Ureter (tissue), 1 donor: ENCODE results near the gene ECPAS. TPM values are rescaled to one million over a fixed set of nuclear protein-coding genes. Genes with fewer than 3 reads are reported as not detected.
"Not testable (repeated sequence)": the region's sequence is repeated elsewhere in the genome, so short reads cannot be mapped to it uniquely, and the experiment has no call there.

Experiments used
- DNase-seq: peaks from one replicate; pipeline ENCODE4 v3.0.0-alpha.2; 2020; ENCODE audit warnings: low spot score
- total RNA-seq: library from RNA; stranded (reverse); gene quantifications from one replicate; pipeline ENCODE4 v1.2.4, GENCODE V29; 2023
- donor health status: DM: yes; HTN: yes; CAD: no.

Gene ECPAS
- total RNA-seq, 1 donor from 2014 or later, result 125 TPM

DNA sequence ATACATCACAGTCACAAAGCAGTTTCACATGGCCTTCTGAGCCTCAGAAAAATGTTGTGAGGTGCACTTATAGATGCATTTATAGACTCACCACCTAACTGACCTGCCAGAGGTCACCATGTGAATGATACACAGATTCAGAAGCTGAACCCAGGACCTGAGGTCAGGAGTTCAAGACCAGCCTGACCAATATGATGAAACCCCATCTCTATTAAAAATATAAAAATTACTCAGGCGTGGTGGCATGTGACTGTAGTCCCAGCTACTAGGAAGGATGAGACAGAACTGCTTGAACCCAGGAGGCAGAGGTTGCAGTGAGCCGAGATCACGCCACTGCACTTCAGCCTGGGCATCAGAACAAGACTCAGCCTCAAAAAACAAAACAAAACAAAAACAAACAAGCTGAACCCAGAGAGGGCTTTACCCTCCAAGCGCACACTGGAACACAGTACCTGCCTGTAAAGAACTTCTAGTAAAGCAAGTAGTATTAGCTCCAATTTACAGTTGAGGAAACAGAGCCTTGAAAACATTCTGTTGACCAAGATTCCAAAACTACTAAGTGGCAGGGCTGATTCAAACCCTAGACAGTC is 16.3 kb downstream of the ECPAS start:
- no peak for DNase-seq

DNA sequence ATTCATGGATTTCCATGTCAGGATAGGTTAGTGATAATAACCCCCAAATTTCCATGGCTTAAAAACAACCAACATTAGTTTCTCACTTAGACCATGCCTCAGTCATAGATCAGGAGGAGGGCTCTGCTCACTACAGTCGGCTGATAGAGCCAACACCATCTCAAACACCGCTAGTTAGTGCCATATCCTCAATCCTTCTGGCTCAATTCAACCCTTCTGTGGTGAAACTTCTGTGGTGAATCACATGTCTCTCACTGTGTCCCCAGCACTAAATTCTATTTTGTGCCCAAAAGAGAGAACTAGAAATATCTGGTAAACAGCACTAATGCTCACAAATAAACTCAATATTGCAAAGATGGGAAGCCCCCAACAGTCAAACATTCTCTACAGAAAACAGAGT is 21.1 kb downstream of the ECPAS start:
- no peak for DNase-seq

DNA sequence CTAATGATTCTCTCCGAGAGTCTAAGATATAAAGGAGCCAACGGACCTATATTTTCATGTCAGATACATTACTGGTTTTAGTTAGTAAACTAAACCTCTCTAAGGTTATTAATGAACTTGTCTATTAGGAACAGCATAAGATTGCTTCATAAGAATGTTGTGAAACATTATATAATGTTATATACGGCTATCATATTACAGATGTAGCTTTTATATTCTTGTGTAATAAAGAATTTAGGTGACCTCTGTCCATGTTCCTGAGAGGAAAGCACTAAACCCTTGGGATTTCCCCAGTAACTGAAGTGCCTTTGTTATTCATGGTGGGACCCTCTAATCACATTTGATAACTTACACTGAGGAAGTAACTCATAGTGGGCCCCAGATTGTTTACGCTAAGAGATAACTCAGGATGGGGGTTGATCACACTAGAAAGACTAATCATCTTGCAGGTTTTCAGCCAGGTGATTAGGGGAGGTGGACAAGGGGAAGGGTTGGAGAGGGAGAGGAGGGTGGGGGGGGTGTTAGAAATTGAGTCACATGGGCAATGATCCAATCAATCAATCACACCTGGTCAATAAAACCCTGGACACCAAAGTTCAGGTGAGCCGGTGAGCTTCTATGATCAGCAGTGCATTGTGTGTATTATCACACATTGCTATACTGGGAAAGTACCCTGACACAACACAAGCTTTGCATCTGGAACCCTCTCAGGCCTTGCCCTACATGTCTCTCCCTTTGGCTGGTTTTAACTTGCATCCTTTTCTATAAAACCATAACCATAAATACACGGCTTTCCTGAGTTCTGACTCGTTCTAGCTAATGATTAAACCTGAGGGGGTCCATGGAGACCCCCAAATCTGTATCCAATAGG is 25.8 kb downstream of the ECPAS start:
- no peak for DNase-seq

DNA sequence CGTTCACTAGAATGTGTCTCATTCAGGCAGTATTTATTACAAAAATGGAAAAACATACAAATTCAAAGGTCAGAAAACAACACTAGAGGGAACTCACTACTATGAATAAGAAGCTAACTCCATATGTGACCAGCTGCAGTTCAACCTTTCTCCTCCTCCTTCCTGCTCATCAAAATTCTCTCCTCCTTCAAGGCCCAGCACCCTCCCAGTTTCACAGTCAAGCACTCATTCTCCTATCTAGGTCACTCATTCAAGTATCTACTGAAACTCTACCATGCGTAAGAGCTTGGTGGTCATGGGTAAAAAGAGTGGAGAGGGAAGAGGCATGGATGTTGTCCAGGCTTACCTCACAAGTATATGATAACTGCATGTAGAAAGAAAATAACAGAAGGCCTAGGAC is 27.7 kb downstream of the ECPAS start:
- DNase-seq, result no peak

DNA sequence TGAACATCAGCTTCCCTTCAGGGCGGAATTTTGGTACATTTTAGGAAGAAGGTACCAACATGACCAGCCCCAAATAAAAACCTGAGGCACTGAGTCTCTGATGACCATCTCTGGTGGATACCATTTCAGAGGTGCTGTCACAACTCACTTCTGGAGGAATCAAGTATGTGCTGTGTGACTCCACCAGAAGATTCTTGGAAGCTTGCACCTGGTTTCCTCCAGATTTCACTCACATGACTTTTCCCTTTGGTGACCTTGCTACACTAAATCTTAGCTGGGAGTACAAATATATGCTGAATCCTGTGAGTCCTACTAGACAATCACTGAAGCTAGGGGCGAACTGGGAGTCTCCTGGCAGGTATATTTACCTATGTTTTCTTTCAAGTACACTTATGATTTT is 28.5 kb downstream of the ECPAS start:
- DNase-seq, result no peak

DNA sequence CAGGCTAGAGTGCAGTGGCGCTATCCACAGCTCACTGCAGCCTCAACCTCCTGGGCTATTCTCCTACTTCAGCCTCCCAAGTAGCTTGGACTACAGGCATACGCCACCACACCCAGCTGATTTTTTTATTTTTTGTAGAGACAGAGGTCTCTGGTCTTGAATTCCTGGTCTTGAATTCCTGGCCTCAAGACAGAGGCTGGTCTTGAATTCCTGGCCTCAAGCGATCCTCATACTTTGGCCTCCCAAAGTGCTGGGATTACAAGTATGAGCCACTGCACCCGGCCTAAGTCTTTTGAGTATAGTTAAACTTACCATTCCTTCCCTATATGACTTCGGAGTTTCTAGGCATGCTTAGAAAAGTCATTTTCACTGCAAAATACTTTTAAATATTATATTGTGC is 29.4 kb downstream of the ECPAS start:
- no peak for DNase-seq

DNA sequence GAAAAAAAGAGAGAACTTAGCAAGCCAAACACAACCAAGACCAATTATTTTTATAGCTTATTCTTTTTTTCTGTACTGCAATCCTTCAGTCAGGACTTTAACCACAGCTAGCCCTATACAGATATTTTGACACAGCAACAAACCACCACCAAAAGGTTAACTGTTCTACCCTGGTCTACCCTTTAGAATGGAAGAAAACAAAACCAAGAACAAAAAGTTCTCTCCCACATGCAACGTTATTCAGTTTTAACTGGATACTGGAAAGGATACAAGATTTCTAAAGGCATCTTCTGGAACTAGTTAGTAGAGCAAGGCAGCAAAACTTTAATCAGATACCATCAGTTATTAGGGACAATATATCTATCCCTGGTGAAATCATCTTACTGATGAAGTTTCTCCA is 32.6 kb downstream of the ECPAS start:
- DNase-seq, result no peak

DNA sequence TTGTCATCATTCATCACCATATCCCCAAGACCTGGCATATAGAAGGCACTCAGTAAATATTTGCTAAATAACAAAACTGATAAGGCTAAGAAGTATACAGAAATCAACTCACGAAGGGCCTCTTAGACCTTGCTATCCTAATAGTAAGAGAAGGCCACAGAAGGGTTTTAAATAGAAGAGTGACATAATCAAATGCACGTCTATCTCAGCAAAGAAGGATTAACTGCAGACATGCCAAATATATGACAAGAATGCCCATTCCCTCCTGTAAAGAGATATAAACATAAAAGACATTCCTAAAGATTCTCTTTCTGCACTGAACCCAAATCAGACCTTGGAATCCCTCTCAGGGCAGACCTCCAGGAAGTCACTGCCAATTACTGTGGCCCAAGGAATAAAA is 34.1 kb downstream of the ECPAS start:
- no peak for DNase-seq

DNA sequence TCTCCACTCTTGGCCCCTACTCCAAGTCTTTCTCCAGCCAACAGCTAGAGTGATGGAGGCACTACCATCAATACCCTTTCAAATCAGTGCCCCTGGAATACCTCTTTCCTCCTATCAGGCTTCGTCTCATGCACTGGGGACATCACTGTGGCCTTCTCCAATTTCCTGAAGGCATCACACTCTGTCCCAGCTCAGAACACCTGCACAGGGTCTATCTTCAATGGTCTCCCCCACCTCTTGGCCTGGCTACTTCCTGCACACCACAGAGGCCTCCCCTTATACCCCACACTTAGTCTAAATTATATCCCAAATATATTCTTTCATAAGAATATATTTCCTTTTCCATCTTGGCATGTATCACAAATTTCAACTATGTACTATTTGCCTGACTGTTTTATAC is 34.5 kb downstream of the ECPAS start:
- no peak for DNase-seq

DNA sequence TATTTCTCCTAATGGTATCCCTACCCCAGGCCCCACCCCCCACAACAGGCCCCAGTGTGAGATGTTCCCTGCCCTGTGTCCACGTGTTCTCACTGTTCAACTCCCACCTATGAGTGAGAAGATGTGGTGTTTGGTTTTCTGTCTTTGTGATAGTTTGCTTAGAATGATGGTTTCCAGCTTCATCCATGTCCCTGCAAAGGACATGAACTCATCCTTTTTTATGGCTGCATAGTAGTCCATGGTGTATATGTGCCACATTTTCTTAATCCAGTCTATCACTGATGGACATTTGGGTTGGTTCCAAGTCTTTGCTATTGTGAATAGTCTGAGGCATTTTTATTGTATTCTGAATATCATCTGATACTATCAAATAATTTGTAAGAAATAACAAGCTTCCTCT is 38.4 kb downstream of the ECPAS start:
- not testable (repeated sequence) for DNase-seq

DNA sequence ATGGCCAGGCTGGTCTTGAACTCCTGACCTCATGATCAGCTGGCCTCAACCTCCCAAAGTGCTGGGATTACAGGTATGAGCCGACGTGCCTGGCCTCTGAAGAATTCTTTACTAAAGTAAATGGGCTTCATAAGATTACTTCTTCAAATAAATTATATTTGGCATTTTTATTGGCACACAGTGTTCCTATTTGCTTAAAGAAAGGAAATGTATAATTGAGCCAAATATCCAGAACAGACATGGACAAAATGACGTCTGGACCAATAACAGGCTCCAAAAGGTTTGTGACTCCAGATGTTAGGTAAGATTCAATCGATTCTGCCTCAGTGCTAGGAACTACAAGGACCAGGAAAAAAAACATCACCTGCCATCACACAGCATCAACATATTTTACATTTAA is 40.7 kb downstream of the ECPAS start:
- DNase-seq, result no peak

DNA sequence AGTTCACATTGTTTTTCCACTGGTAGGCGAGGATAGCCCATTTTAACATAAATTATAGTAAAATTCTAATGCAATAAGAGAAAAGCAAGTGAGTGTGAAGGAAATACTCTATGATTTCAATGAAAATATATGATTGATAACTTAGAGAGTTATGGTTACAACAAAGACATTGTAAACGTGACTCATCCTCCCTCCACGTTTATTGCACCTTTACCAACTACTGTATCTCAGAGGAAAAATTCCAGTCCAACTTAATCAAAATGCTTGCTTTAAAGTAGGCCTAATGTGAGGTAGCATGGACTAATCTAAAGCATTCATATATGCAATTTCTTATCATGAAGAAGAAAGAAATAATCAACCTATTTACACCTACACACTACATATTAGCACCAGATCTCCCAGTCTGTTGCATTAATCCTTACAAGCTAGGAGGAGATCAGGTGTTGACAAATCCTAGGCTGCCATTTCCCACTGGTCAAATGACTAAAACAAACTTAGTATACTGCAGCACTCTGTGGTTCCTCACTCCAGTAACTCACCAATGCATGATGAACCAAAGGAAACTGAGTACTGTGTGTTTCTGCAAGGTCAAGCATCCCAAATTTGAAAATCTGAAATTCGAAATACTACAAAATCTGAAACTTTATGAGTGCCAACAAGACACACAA is 41.7 kb downstream of the ECPAS start:
- no peak for DNase-seq

DNA sequence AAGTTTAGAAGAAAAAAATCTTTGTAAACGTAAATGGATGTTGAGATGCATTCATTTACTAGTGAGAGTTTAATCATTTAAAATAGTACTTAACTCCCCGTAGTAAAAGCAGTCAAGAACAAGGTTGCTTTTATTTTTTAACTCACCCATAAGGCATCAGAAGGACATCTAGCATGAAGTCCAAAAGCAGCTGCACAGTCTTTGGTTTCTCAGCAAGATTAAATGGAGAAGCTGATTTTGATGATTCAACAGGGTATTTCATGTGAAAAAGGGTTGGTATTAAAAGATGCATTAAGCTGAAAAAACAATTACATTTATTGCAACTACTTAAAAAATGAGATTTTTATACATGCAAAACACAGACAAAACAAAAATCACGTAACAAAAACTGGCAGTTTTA is 44.0 kb downstream of the ECPAS start:
- DNase-seq, result no peak

DNA sequence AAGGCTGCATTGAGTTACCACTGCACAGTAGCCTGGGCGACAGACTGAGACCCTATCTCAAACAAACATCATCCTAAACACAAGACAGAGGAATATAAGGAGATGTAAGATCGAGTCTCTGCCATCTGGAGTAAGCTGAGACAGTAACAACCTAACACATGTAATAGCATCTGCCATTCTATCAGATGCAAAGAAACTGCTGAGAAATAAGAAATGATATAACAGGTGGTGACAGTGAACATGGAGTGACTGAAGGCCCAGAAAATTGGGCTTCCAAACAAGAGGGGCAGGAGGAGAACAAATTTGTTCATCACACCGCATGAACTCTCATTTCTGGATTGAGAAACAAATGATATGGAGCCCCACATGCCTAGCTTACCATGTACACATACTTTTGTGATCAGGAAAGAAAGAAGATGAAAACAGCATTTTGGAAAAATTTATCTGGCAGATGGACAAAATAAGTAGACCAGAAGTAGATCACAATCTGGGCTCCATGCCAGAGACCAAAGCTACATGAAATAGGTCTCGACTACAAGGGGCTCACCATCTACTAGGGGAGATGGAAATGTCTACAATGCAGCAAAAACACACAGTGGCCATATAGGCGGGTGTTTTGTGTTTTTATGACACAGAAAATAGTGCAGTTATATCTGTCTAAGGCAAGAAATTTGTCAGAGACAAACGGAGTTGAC is 45.5 kb downstream of the ECPAS start:
- DNase-seq, result no peak

DNA sequence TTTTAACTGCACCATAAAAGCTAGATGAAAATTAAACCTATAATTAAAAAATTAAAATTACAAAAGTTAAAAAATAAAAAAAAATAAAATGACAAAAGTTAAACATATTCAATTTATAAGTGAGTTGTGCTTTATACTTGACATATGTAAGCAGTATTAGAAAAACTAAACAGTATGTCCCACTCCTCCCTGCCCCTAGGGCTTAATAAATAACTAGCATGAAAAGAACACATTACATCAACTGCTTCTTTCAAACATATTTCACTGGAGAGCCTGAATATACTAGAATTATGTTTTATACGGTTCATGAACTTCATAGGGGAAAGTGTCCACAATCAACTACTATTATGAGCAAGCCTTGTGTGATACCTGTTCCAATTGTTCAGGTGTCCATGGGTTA is 47.6 kb downstream of the ECPAS start:
- DNase-seq, result no peak

DNA sequence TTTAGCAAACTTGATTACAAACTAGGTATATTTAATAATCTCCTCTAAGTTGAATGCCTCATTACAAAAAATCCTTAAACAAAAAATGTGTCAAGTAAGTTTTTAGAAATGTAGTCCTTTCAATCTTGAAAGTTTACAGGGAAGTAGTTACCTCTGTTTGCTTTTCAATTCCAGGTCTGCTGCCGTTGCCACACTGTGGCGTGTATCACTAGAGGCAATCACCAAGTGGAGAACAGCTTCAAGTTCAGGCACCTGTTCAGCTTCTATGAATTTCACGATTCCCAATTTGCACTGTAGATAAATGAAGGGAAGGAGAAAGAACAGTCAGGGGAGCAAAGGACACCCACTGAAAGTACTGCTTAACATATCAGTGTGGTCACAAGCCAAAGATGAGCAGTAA is 51.1 kb downstream of the ECPAS start:
- DNase-seq, result no peak

DNA sequence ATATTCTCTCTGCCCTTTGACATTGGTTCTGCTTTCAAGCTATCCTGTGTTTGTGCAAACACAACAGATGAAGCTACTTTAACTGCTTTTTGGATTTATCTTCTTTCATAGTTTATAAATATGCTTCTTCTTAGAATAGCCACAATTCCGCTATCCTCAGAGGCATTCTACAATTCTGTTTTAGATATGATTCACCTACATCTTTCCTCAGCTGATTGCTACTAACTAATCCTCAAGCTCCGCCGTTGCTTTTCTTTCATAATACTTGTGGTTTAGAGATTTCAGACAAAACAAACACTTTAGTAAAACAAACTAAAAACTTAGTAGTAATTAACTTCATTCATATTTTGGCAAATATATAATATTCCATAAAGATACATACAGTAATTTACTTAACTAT is 52.5 kb downstream of the ECPAS start:
- no peak for DNase-seq

DNA sequence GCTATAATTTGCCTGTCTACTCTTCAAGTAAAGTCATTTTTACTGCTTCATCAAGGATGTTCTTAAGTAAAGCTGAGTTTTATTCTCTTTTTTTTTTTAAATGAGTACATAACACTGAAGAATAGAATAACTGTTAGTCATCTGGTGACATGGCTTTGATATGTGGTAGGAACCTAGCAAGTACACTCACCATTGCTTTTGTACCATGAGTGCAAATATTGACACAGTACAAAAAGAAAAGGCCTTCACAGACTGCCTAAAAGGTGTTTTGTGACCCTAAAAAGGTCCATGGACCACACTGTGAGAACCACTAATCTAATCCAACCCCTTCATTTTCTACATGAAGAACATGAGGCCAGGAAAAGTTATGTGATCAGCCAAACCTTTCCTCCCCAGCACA is 55.0 kb downstream of the ECPAS start:
- DNase-seq, result no peak

DNA sequence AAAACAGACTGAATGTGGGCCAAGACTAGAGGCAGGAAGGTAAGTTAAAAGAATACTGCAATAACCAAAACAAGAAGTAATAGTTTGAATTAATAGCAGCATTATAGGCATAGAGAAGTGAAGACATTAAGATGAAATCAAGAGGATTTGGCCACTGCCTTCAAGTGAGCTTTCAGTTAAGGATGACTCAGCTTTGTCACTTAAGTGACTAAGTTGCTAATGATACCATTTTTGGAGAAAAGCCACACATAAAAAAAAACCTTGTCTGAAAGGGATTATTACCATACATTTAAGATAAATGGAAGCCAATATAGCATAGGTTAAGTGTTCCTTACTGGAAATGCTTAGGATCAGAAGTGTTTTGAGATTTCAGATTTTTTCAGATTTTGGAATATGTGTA is 57.0 kb downstream of the ECPAS start:
- DNase-seq, result no peak

DNA sequence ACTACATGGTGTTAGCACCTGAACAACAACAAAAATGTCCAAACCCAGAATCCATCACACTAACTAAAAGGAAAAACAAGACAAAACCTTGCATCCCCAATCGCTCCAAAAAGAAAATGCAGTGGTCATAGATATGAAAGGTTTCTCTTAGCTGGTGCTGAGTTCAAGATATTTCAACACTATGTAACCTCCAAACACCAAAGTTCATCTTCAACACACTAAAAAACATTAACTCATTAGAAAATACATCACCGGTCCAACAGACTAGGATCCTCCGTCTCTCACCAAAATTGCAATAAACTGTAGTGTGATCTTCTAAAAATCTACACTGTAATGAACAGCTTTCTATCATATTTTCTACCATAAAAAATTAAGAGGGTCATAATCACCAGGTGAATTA is 60.8 kb downstream of the ECPAS start:
- no peak for DNase-seq

DNA sequence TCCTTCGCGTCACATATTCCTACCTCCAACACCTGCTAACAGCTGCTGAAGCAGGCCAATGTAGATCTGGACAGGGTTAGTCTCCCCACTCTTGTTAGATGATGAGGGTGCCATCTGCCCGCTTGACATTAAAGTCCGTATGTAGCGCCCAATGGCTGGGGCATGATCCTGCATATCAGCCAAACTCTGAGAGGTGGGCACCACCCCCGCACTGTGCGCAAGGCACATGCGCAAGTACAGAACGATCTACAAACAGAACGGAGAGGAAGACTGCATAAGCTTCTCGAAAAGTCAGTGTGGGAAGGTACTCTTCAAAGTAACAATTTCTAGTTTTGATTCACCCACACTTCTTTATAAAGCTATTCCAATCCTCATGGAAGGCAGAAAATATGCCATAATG is 69.8 kb downstream of the ECPAS start:
- DNase-seq, result no peak

DNA sequence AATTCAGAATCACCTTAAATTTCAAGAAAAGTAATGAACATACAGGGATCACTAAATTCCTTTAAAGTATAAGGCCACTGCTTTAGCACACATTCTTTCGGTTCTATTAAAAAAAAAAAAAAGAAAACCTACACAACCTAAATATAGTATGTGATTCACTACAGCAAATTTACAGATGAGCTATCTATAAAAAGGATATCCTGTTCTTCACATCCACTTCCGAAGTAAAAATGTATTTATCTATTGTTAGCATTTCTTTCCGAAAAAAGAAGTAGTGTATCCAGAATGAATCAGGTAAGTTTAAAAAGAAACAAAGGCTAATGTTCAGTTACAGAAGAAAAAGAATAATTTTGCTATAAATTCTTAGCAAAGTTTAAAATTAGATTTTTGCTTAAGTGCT is 70.2 kb downstream of the ECPAS start:
- no peak for DNase-seq

DNA sequence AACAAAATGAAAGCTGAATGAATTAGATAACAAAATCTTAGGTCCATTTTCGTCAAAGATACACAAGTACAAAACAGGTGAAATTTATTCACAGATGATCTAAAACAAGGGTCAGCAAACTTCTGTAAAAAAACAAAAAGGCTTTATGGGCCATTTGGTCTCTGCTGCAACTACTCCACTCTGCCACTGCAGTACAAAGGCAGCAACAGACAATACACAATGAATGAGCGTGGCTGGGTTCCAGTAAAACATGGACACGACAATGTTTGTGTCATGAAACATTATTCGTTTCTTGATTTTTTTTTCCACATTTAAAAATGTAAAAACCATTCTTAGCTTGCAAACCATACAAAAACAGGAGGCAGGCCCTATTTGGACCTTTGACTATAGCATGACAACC is 71.9 kb downstream of the ECPAS start:
- no peak for DNase-seq
